NCI-H2196 treated with DMSO at 0.1 percent for 48 hours (cell line): ENCODE measurements around the gene POLG2.
A peak's percentile ranks its signal among the peaks of the same experiment; 100 is the strongest.
"Not testable (repeated sequence)": the region's sequence is repeated elsewhere in the genome, so short reads cannot be mapped to it uniquely, and the experiment has no call there.

ENCODE experiments used
- DNase-seq: peaks from one replicate; lab custom pipeline; 2025; ENCODE audit not compliant: unreplicated experiment; lab: John Stamatoyannopoulos, UW

Gene POLG2

GRCh38 chr17:64506201-64506575, 9.3 kb upstream of the POLG2 start, which contains the start of gene DDX5:
TSS of gene DDX5 (minus strand) at chr17:64506289. CDS start at chr17:64506119, 170 bp downstream.
- peak; percentile 98 for DNase-seq

GRCh38 chr17:64505340-64506200, 8.7 kb upstream of the POLG2 start:
- peak; percentile 79 for DNase-seq

GRCh38 chr17:64504769-64505339, 8.0 kb upstream of the POLG2 start:
- DNase-seq: no peak

DNA sequence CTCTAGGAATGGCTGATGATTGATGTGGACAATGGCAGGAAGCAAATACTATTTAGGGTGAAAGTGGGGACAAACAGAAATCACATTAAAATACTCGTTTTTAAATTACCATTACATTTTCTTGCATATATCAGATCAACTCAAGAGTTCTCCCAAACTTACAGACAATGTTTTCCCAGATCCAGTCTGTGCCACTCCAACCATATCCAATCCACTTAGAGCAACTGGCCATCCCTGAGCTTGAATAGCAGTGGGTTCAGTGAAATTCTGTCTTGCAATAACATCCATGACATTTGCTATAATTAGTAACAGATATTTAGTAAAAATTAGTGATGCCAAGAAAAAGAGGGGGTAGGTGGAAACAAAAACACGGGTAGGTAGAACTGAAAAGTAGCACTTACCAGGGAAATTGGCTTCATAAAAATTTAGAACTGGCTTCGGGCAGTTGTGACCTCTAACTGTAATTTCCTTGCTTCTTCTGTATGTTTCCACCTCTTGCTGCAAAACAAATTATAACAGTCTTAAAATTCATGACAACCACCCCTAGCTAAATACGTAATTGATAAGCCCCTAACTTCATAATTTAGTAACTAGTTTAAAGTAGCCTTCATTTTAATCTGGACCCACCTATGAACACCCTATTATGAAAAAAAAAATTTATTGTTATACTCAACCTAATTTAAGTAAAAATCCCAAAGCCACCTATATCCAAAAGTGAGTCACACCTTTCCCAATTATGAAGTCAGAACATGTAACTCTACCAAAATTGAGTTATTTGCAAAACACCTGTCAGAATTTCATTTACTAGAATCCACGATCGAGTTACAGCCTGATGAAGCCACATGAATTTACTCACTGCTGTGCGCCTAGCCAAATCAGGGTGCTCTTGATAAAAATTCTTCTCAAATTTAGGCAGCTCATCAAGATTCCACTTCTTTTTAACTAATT, 7.2 kb upstream of the POLG2 start:
- no peak for DNase-seq

DNA sequence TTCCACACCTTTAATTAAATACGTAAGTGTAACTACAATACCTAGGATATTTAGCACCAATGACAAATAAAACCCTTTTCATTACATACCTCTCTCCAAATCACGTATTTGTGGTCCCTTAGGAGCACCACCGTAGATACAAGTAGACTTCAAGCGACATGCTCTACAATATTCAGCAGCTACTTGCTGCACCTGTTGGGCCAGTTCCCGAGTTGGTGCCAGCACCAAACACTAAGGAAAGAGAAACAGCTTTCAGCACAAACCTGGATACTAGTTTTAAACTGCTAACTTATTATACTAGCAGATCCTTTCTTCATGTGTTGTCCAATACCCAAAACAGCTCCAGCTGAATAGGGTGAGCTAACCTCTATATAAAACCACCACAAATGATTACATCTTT, 6.5 kb upstream of the POLG2 start:
- no peak for DNase-seq

- no peak for DNase-seq
Measured at GRCh38 chr17:64502809-64503208, 6.0 kb upstream of the POLG2 start.

DNA sequence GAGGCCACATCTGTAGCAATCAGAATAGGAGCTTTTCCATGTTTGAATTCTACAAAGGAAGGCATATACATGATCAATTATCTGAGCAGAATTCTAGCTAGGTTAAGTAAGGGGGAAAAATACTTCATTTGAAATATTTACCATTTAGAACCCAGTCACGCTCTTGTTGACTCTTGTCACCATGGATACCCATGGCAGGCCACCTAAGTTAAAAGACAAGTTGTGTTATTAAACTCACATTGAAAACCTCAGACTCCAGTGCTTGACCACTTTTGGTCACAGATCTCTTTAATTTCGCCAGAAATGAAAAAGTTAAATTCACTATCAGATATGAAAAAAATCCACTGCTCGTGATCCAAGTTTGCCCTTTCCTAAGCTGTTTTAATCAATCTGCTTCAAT, 5.2 kb upstream of the POLG2 start:
- no peak for DNase-seq

DNA sequence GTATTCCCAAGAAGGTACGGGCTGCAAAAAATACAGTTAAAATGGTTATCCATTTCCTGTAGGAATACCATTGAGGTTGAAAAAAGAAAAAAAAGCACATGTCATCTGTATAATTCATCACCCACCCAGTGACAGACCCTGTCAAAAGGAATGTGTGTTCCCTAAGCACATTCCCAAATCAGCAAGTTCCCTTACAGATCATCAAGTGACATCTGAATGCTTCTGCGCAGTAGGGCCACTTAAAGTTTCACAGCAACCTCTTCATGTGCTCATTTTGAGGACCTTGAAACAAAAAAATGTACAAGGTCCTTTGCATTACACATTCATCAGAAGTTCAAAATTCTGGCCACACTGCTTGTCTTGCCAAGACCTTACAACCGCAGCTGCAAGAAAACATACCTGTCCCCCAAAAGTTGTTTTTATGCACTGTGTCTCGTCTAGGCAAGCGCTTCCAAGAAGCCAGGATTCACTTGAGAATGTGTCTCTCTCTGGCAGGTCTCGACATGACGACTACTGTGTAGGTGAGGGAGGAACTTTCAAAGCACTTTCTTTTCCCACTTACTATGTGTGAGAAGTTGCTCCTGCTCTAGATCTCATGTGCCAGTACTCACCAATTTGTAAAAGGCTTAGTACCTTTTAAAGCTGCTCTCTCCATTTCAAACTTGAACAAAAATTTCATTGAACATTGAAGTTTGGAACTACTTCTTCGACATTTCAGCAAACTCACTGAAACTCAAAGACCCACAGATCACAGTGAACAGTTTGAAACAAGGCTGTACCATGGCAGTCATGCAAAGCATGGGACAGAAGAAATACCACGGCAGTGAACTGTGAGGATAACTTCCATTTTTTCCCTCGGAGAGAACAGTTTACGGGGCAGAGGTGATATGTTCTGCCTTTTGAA, 4.3 kb upstream of the POLG2 start:
- no peak for DNase-seq

DNA sequence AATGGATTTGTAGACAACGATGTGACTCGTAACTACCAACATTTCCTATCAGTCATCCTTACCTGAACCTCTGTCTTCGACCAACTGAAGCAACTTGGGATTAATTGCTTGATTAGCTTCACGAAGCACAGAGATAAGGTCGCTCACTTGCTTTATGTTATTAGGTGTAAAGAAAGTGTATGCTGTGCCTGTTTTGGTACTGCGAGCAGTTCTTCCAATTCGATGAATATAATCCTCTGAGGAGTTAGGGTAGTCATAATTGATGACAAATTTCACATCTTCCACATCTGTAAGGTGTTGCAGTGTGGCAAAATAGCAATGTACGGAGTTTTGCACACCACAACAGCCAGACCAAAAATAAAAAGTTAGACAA, 3.6 kb upstream of the POLG2 start:
- no peak for DNase-seq

DNA sequence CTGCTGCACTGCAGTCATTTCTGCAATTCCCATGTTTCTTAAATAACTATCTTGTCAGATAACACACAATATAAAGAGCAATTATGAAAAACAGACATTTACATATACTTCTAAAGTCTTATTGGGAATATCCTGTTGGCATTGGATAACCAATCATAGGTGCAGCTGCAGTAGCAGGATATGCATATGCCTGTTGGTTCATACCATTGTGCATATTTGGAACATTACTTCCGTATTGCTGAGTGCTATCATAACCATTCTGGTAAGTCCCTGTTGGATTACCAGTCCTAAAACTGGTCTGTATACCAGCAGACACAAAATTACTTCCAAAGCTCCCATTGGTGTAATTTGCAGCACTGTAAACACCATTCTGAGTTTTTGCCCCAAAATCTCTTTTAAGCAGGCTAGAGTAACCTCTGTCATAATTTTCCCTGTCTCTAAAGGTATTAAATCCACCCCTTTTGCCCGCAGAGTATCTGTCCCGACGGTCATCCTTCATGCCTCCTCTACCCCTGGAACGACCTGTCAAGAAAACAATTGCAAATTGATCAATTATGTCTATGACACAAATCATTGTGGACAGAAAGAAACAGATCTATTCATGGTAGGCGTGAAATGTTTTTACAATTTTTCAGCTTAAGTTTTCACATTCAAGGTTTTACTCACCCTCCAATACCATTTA, 3.1 kb upstream of the POLG2 start:
- no peak for DNase-seq

GRCh38 chr17:64498308-64499203, 1.7 kb upstream of the POLG2 start:
- DNase-seq: no peak

- no peak for DNase-seq
Measured at GRCh38 chr17:64497565-64498035, 746 bp upstream of the POLG2 start.

DNA sequence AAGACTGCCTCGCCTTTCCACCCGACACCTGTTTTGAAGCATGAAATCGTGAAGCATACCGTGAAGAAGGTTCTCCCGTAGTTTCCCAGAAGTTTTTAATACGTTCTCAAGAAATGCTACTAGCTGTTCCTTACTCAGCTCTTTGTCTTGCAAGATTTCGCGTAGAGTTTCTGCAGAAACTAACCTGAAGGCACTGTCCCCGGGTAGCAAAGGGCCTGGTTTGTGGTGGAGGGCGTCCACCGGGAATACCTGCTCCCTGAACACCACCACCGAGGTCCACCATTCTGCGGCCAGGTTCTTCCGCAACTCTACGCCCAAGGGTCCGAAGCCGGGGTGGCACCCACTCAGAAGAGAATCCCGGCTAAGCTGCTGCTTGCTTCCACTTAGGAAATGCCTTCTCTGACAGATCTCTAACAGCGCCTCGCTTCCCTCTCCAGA, 487 bp downstream of the POLG2 start:
- no peak for DNase-seq

- DNase-seq: not testable (repeated sequence)
Measured at GRCh38 chr17:64495300-64495699, 1.6 kb downstream of the POLG2 start.

DNA sequence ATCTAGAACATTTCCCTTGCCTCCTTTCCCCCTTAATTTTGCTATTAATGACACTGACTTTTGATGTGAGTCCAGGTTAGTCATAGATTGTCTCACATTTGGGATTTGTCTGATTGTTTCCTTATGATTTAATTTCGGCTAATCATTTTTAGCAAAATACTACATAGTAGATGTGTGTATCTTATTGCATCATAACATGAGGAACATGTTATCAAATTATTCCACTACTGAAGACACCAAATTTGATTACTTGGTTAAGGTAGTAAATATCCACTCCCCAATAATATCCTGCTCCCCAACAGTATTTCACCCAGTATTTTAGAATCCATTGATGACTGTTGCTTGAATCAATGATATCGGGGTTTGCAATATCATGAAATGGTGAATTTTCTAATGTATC, 2.7 kb downstream of the POLG2 start:
- no peak for DNase-seq

- DNase-seq: no peak
Measured at GRCh38 chr17:64492481-64493109, 4.3 kb downstream of the POLG2 start.

DNA sequence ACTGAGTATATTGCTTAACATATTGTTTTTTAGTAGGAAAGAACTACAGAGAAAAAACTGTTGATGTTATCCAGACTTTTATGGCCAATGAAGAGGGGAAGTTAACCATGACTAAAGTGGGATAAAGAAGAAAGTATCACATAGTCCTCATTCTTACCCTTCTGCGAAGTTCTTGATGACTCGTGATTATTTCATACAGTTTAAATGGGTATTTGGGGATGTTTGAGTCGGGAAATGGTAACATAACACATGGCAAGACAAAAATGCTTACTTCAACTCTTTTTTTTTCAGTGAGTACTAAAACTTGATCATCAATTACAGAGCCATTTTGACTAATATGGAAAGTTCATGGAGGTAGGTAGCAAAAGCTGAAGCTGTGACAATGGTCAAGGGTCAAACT, 4.9 kb downstream of the POLG2 start:
- no peak for DNase-seq
